Stimulated activated CD4-positive, alpha-beta T cell treated with anti-CD3 and anti-CD28 coated beads, Interleukin-4, amount 100 ng/mL, for 24 hours (primary cell): ENCODE measurements around the gene DIAPH3.
"Not testable (repeated sequence)": the region's sequence is repeated elsewhere in the genome, so short reads cannot be mapped to it uniquely, and the experiment has no call there.

Experiments
- DNase-seq: peaks from one replicate; pipeline ENCODE4 v3.0.0-alpha.2; 2020

The DIAPH3 gene

DNA sequence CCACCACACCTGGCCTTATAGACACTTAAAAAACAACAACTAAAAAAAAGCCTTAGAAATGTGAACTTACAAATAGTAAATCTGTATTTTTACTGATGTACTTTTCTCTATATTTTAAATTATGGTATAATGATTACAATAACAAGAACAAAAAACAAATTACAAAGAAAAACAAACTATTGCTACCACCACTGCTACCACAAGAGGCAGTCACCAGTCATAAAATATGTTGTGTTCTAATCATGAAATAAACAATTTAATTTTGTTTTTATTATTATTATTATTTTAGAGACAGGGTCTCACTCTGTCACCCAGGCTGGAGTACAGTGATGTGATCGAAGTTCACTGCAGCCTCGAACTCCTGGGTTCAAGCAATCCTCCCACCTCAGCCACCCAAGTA, 72.2 kb downstream of the DIAPH3 start:
- no peak for DNase-seq

DNA sequence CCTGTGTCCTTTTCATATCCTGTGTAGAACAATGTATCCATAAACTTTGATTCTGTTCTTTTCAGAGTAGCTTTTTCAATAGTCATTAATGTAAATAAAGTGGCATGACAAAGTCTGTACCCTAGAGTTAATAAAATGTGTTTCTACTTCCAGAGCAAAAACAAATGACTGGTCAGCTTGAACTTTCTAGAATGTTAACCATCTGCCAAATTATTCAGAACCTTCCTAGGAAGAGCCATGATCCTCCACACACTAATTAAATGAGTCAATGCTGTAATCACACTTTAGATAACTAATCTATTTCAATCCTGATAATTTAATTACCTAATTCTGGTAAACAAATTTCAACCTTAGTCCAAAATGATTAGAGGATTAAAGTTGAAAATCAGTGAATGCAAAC, 73.2 kb downstream of the DIAPH3 start:
- DNase-seq, result no peak

DNA sequence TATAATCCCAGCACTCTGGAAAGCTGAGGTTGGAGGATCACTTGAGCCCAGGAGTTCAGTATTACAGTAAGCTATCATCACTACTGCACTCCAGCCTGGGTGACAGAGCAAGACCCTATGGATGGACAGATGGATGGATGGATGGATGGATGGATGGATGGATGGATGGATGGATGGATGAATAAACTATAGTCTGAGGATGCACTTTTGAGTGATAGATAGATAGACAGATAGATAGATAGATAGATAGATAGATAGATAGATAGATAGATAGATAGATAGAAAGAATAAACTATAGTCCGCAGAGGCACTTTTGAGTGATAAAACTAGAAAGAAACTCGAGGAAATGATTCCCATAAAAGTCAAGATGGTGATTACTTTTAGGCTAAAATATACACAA, 79.9 kb downstream of the DIAPH3 start:
- not testable (repeated sequence) for DNase-seq

DNA sequence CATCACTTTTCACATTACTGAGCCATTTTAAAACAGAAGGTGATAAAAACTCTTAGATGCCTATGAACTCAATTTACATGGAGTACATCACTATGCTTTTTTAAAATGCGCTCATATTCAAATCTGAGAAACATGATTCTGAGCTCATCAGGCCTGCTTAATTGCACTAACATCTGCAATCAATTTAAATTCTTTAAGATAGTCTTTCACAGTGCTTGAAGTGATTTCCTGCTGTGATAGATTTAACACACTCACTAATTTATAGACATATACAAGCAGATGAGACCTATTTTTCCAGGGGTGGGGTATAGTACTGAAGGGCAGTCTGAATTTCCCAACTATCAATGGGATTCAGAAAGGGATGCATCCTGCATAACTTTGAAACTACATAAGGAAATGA, 82.9 kb downstream of the DIAPH3 start:
- DNase-seq, result no peak

DNA sequence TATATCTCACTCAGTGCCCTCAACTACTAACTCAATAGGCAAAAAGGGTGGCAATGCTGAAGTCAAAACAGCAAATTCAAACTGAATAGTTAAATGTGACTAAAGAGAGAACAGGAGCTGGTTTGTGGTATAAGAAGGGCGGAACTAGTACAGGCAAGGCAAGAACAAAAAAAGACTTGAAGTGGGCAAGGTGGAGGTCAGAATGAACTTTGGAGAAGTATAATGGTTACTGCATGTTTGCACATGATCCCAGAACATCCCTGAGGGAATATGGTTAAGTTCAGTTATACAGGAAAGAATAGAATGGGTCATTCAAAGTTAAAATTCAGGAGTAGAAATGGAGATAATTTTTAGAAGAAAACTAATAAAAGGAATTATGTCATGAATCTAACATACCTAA, 85.5 kb downstream of the DIAPH3 start:
- no peak for DNase-seq

DNA sequence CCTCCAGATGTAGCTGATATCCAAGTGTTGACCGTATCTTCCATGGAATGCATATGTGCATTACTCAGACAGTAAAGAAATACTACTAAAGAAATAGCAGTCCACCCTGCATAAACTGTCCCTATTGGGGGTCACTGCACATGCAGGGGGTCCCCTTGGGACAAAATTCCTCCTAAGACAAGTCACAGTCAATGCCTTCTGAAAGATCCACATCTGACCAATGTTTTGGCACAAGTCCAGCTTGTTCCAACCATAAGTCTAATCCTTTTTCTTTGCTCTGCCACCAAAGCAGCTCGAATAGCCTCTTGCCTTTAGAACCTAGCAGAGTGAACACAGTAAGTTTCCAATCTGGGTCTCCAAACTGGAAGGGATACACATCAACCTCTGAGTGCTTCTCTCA, 87.9 kb downstream of the DIAPH3 start:
- no peak for DNase-seq

DNA sequence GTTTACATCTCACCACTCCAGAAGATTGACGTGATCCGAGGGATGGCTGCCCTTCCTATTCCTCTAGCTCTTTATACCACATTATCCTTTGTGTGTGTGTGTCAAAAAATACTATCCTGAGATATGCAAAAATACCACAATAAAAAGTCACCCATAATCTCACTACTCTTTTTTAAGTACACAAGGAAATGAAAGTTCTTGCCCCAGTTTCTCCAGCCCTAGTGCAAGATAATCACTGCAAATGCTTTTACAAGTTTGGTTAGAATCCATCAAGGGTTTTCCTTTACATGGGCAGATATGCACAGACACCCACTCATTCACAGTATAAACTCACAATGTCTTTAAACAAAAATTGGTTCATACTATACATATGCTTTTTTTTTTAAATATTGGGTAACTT, 89.3 kb downstream of the DIAPH3 start:
- DNase-seq, result no peak

DNA sequence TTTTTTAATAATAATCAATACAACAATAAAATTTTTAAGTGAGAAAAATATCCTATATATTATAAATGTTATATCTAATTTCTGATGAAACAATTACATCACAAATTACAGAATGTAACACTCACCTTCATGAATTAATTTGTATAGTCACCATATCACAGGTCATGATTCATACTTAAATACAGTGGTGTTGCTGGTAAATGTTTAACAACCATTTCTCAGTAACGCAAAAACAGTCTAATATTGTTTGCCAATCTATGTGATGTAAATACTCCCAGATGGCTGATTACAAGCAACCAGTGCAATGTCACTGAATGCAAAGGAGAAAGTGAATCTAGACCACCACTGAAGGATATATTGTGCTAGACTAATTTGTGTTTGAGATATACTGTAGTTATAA, 97.5 kb downstream of the DIAPH3 start:
- no peak for DNase-seq

DNA sequence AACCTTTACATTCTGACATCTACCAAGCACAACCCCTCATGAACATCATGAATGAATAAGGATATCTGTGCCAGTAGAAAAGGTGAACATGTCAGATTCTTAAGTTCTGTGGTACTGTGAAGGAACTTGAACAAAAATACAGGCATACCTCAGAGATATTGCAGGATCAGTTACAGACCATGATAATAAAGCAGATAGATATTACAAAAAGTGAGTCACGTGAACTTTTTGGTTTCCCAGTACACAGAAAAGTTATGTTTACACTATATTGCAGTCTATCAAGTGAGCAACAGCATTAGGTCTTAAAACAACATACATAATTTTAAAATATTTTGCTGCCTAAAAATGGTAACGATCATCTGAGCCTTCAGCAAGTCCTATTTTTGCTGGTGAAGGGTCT, 101.2 kb downstream of the DIAPH3 start:
- DNase-seq, result no peak

DNA sequence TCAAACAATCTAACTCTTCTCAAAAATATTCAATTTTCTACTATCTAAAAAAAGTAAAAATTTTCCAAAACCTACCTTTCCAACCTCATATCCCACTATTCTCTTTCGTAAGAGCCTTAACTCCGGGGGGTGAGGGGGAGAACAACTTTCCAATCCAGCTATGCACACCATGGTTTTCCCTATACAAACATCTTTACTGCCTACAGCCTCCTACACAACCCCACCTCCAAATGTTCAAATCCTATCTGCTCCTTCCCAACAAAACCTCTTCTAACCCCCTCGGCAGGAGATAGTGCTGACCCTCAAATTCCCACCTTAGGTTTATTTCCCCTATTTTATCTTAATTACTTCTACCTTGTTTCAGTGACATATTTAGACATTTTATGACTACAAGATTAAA, 102.0 kb downstream of the DIAPH3 start:
- DNase-seq, result no peak

DNA sequence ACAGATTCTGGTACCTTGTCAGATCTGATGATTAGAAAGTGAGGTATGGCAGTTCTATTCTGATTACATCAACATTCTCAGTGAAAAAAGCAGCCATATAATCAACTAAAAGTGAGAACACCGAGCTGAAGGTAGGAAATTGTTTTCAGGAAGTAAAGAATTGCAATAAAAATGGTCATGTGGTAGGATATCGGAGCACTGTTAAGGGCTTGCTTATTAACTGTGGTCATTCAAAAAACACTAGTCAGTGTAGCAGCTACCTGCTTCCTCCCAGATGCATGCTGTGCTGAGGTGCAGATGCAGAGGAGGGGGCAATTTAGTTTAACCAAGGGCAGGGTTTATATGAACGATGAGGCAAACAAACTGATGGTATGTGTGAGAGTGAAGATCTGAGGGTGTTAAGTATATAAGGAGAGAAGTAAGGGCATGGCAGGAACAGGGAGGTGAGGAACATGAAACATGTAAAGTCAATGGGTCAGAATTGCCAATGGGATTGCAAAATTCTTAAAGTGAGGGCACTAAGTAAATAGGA, 111.9 kb downstream of the DIAPH3 start:
- DNase-seq, result no peak

DNA sequence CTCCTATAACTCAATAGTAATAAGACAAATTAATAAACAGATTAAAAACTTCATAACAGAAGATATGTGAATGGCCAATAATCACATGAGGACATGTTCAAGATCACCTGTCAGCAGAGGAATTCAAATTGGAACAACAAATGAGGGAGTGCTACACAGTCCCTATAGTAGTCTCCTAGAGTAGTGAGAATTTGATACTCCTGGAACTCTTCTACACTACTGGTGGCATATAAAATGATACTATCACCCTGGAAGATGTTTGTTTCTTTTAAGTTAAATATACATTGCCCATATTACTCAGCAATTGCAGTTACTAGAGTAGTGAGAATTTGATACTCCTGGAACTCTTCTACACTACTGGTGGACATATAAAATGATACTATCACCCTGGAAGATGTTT, 115.4 kb downstream of the DIAPH3 start:
- DNase-seq, result not testable (repeated sequence)

DNA sequence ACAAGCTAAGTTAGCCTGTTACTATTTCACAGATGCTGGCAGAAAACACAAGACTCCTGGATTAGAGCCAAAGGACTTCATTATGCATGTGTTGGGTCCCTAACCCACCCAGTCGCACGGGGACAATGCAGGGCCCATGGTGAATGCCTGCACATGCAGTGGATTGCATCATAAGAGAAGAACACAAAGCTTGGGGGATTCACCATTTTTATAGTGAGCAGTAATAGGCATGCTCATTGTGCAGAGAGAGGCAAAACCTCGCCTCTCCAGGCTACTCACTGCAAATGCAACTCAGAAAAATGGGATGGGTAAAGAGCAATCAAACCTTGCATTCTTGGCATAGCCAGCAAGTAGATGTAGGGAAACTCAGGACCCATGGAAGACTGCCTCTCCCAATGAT, 115.8 kb downstream of the DIAPH3 start:
- DNase-seq, result no peak

DNA sequence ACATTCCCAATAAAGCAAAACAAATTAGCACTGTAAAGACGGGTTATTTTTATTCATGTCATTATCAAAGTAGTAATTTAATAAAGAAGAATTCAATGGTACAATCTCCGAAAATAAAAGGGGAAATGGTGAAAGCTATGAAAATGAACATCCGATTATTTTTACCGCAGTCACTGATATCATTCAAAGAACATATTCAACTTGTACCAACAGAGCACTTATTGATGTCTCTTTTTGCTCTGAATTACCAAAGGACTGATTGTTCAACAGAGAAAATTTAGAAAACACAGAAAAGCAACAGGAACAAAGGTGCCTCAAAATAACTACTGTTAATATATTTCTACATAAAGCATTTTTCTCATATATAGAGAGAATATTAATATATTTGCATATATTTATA, 119.4 kb downstream of the DIAPH3 start:
- no peak for DNase-seq

DNA sequence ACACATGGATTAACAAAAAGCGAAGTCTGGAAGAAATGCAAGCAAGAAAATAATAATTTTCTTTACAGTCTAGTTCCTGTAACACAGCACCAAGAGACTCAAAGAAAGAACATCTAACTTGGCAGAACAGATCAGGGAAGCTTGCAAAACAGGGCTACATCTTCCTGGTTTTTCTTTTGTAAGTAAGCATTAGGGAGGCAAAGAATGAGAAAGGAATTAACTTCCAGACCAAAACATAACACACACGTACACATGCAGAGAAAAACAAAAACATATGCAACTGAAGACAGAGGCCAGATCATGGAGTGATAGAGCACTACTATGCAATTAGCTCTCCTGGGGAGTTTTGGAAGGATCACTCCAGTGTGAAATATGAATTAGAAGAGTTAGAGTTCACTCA, 120.5 kb downstream of the DIAPH3 start:
- DNase-seq, result no peak

DNA sequence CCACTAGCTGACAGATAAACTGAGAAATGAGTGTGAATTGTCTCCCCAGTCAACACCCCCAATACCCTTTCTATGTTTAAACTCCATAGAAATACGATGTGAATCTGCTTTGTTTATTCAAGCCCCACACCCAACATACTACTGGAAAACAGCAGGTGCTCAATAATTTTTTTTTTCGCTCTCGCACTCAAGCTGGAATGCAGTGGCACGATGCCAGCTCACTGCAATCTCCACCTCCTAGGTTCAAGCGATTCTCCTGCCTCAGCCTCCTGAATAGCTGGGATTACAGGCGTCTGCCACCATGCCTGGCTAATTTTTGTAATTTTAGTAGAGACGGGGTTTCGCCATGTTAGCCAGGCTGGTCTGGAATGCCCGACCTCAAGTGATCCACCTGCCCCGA, 123.1 kb downstream of the DIAPH3 start:
- DNase-seq, result not testable (repeated sequence)

DNA sequence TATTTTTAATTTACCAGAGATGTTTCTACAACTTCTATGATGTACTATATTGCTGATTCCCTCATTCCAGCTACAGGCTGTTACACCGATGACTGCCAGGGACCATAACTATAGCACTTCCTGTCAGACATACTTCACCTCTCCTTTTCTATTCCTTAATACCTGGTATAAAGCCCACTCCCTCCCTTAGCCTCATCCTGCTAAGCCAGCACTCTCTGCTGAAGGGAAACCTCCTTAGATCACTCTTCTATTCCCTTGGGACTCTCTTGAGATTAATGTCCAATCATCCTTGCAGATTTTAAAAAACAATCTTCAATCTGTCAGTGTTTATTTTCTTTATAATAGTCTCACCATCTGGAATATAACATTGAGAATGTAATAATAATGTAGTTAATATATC, 127.9 kb downstream of the DIAPH3 start:
- no peak for DNase-seq

DNA sequence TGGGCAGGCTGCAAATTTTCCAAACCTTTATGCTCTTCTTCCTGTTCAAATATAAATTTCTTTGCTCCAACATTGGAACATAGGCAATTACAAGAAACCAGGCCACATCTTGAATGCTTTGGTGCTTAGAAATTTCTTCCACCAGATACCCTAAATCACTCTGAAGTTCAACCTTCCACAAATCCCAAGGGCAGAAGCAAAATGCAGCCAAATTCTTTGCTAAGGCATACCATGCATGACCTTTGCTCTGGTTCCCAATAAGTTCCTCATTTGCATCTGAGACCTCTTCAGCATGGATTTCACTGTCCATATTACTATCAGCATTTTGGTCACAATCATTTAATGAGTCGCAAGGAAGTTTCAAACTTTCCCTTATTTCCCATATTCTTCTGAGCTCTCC, 130.9 kb downstream of the DIAPH3 start:
- no peak for DNase-seq

DNA sequence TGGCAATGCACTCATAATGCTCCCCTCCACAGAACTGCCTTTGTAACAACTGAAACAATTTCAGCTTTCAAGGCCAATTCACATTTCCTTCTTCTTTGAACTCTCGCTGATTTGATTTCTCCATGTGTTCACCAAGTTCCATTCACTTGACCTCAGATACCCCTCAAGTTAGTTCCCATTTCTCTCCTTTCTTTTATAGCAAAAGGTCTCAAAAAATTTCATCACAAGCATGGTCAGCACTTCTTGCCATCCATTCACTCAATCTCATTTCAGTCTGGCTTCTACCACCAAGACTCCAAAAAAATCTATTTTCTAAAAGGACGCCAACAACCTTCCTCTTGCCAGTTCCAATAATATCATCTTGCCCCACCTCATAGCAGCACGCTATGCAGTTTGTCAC, 135.7 kb downstream of the DIAPH3 start:
- no peak for DNase-seq

DNA sequence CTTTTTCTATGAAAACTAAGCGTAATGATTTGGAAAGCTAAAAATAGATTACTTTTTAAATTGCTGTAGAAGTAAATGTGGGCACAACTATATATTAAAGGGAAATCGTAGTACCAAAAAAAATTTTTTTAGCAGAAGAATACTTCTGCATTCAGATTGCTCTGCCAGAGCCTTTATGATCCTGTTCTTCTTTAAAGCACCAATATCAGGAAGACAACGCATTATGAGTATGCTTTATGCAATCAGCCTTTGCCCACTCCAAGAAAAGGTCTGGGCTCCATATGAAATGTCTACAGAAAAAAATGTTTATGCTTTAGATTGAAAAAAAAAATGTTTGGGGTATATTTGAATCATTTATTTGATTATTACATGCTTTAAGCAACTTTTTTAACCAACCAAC, 137.4 kb downstream of the DIAPH3 start:
- DNase-seq, result no peak

DNA sequence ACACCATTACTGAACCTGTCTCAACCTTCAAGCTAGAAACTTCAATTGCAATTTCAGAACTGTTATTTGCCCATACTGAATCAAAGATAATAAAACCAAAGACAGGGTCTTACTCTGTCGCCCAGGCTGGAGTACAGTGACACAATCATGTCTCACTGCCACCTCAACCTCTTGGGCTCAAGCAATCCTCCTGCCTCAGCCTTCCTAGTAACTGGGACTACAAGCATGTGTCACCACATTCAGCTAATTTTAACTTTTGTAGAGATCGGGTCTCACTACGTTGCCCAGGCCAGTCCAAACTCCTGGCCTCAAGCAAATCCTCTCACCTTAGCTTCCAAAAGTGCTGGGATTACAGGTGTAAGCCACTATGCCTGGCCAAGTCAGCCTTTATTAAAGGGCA, 143.4 kb downstream of the DIAPH3 start:
- no peak for DNase-seq

DNA sequence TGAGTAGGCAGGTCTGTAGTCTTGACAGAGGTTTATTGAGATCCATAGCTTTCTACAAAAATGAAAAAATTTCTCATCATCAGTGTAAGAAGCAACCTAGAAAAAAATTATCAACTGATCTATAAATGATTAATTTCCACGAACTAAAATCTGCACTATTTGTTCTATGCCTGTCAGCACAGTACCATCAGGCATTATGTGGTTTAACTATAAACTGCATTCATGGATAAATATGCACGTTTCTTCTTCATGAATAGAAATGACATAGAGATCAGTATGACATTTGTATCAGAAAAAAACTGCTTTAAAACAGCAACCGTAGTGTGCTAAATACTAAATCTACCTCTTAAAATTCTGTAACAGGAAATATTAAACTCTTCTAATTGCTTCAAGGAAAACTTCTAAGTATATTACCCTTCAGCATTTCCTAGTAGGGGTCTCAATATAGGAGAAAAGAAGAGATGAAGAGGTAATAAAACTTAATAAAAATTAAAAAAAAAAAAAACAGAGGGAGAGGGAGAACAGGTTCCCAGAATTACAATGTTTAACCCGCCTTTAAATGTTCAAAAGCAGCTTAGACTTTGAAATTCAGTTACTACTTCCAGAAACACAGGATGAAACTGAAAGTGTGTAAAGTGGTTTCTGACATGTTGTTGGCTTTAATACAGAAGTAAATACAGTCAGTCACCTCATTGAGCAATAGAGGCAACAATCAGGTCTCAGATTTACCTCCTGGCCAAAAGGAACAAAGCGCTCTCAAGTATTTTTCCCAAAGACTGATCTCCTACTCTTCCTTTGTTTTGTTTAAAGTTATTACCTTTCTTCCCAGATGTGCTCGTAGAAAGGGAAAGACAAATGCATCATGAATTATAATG, 144.4 kb downstream of the DIAPH3 start:
- no peak for DNase-seq

DNA sequence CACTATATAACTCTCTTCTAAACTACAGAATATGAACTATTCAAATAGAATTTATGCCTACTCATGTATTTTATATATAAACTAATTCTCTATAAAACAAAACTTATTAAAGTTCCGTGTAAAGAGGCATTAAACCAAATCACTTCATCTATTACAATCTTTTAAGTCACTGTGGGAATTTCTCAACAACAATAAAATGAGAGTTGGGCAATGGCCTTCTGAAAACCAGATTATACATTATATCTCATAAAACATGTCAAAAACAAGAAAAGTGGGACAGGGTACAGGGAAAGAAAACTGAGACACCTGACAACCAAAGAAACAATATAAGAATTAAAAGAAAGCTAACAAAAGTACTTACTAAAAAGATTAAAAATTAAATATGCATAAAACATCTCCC, 145.2 kb downstream of the DIAPH3 start:
- no peak for DNase-seq

DNA sequence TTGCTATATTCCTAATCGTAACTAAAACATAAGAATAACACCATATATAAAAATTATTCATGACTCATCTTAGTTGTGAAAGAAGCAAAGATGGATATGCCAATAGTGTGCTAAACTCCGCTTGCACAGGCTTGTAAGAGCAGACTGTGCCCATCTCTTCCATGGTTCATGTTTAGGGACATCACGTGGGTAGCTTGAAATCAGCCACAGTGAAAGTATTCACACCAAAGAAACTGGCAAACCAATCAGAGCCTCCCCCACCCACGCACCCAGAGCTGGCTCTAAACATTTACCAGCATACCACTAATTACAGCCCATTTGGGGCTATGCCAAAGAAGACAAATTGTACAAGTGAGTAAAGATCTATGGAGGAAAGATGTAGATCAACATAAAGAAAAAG, 147.5 kb downstream of the DIAPH3 start:
- no peak for DNase-seq

DNA sequence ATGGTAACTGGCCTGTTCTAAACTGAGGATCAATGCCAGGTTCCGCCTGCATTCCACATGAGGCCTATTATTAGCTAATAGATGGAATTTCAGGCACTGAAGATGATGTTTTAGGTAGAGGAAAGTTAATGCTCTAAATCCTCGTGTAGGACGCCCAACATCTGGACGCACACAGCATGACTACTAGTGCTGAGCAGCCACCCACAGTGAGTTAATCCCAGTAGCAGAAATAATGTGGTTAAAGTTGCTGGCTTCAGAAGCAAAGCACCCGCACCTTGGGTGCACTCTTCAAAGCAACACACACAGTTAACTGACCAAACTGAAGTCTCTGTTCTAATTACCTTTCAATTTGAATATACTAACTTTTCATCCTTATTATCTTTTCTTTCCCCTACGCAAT, 150.6 kb downstream of the DIAPH3 start:
- no peak for DNase-seq
